ENCODE results near the gene PTGDS.

Gene PTGDS

GRCh38 chr9:136957901-136958300 lies 19.4 kb upstream of the PTGDS start:
- DNase-seq (ENCODE audit: low read depth in 2 of 2): no peak

- DNase-seq (ENCODE audit: low read depth in 2 of 2): no peak
Observed at GRCh38 chr9:136958473-136958872, 18.8 kb upstream of the PTGDS start.

- no peak for DNase-seq (ENCODE audit: low read depth in 2 of 2)
Observed at GRCh38 chr9:136958898-136959850, 18.1 kb upstream of the PTGDS start.

GRCh38 chr9:136960212-136960937 lies 16.9 kb upstream of the PTGDS start:
- no peak for DNase-seq (ENCODE audit: low read depth in 2 of 2)

GRCh38 chr9:136960938-136961275 lies 16.4 kb upstream of the PTGDS start:
- DNase-seq (ENCODE audit: low read depth in 2 of 2): no peak

GRCh38 chr9:136961279-136962065 lies 15.8 kb upstream of the PTGDS start:
- DNase-seq (ENCODE audit: low read depth in 2 of 2): no peak

GRCh38 chr9:136962163-136962562 lies 15.1 kb upstream of the PTGDS start:
- no peak for DNase-seq (ENCODE audit: low read depth in 2 of 2)

- DNase-seq (ENCODE audit: low read depth in 2 of 2): no peak
Observed at GRCh38 chr9:136962701-136963248, 14.5 kb upstream of the PTGDS start.

GRCh38 chr9:136963341-136963740 lies 14.0 kb upstream of the PTGDS start:
- no peak for DNase-seq (ENCODE audit: low read depth in 2 of 2)

GRCh38 chr9:136963751-136964150 lies 13.6 kb upstream of the PTGDS start:
- DNase-seq (ENCODE audit: low read depth in 2 of 2): no peak

GRCh38 chr9:136964171-136964689 lies 13.1 kb upstream of the PTGDS start:
- no peak for DNase-seq (ENCODE audit: low read depth in 2 of 2)

- no peak for DNase-seq (ENCODE audit: low read depth in 2 of 2)
Observed at GRCh38 chr9:136964833-136965422, 12.4 kb upstream of the PTGDS start.

- DNase-seq (ENCODE audit: low read depth in 2 of 2): no peak
Observed at GRCh38 chr9:136965771-136966484, 11.4 kb upstream of the PTGDS start.

- no peak for DNase-seq (ENCODE audit: low read depth in 2 of 2)
Observed at GRCh38 chr9:136968333-136969127, 8.8 kb upstream of the PTGDS start.

GRCh38 chr9:136969150-136969549 lies 8.2 kb upstream of the PTGDS start:
- DNase-seq (ENCODE audit: low read depth in 2 of 2): no peak

- DNase-seq (ENCODE audit: low read depth in 2 of 2): no peak
Observed at GRCh38 chr9:136969774-136970173, 7.5 kb upstream of the PTGDS start.

- DNase-seq (ENCODE audit: low read depth in 2 of 2): no peak
Observed at GRCh38 chr9:136970361-136970760, 6.9 kb upstream of the PTGDS start.

- DNase-seq (ENCODE audit: low read depth in 2 of 2): no peak
Observed at GRCh38 chr9:136971746-136972145, 5.6 kb upstream of the PTGDS start.

GRCh38 chr9:136972335-136972734 lies 5.0 kb upstream of the PTGDS start:
- no peak for DNase-seq (ENCODE audit: low read depth in 2 of 2)

- DNase-seq (ENCODE audit: low read depth in 2 of 2): no peak
Observed at GRCh38 chr9:136972743-136973142, 4.6 kb upstream of the PTGDS start.

All from fibroblast of skin of left biceps (primary cell).